IPS-15b (cell line): Measurements from ENCODE around the gene TMEM141.

Experiments
- H3K27me3 ChIP-seq: one replicate; pipeline ENCODE4 v1.6.1; 2013; ENCODE audit warnings: low read length; ENCODE audit not compliant: control insufficient read depth, insufficient read depth
- H3K36me3 ChIP-seq: one replicate; pipeline ENCODE4 v1.6.1; 2013; ENCODE audit warnings: low read length; ENCODE audit not compliant: control insufficient read depth, insufficient read depth
- H3K4me1 ChIP-seq: one replicate; pipeline ENCODE4 v1.6.1; 2013; ENCODE audit warnings: mild to moderate bottlenecking, low read length; ENCODE audit not compliant: control insufficient read depth, insufficient read depth
- H3K4me3 ChIP-seq: one replicate; pipeline ENCODE4 v1.5.1; 2013; ENCODE audit warnings: low read depth, low read length
- H3K9ac ChIP-seq: one replicate; pipeline ENCODE4 v1.6.1; 2013; ENCODE audit warnings: low read depth, mild to moderate bottlenecking, low read length
- H3K9me3 ChIP-seq: one replicate; pipeline ENCODE4 v1.6.1; 2013; ENCODE audit warnings: mild to moderate bottlenecking, low read length; ENCODE audit not compliant: control insufficient read depth, insufficient read depth

TMEM141 gene

GRCh38 chr9:136790640-136791515 is at the start of gene TMEM141:
TMEM141 (plus strand) TSS chr9:136791344; CDS start chr9:136791371, 27 bp downstream.
- Histone ChIP-seq H3K27me3 (no peaks in the 10 kb centered on the region), H3K36me3 (peaks cover 12% of the 10 kb centered on the region), H3K9ac (peak within 1 kb of the TSS; percentile 70), H3K9me3 (no peaks in the 10 kb centered on the region), H3K4me3 (peak within 1 kb of the TSS; percentile 94), H3K4me1 (peaks cover 3% of the 10 kb centered on the region)

- no peaks in the 10 kb centered on the region for H3K4me1 ChIP-seq
- no peaks in the 10 kb centered on the region for H3K27me3 ChIP-seq
- no peak overlapping the region for H3K9ac ChIP-seq
- H3K4me3 ChIP-seq = no peak overlapping the region
- H3K36me3 ChIP-seq = no peaks in the 10 kb centered on the region
- no peaks in the 10 kb centered on the region for H3K9me3 ChIP-seq
These were observed 49.1 kb upstream of the TMEM141 start for GRCh38 chr9:136741883-136742571.

- H3K9me3 ChIP-seq = no peaks in the 10 kb centered on the region
- no peaks in the 10 kb centered on the region for H3K4me1 ChIP-seq
- H3K9ac ChIP-seq = no peak within 1 kb of the TSS
- no peak within 1 kb of the TSS for H3K4me3 ChIP-seq
- H3K36me3 ChIP-seq = no peaks in the 10 kb centered on the region
- H3K27me3 ChIP-seq = no peaks in the 10 kb centered on the region
These were observed 48.4 kb upstream of the TMEM141 start, which contains the start of gene LCN10 for GRCh38 chr9:136742591-136743391. LCN10 (minus strand) TSS chr9:136742940; CDS start chr9:136742903, 37 bp downstream.

GRCh38 chr9:136743639-136744211 is 47.4 kb upstream of the TMEM141 start:
- Histone ChIP-seq H3K9ac (no peak overlapping the region), H3K4me1 (no peaks in the 10 kb centered on the region), H3K4me3 (no peak overlapping the region), H3K36me3 (no peaks in the 10 kb centered on the region), H3K27me3 (no peaks in the 10 kb centered on the region), H3K9me3 (no peaks in the 10 kb centered on the region)

GRCh38 chr9:136744773-136745172 is 46.4 kb upstream of the TMEM141 start:
- H3K36me3 ChIP-seq = no peaks in the 10 kb centered on the region
- H3K27me3 ChIP-seq = no peaks in the 10 kb centered on the region
- no peaks in the 10 kb centered on the region for H3K4me1 ChIP-seq
- H3K9me3 ChIP-seq = no peaks in the 10 kb centered on the region
- H3K4me3 ChIP-seq = no peak overlapping the region
- H3K9ac ChIP-seq = no peak overlapping the region

- no peak overlapping the region for H3K4me3 ChIP-seq
- no peaks in the 10 kb centered on the region for H3K36me3 ChIP-seq
- H3K4me1 ChIP-seq = no peaks in the 10 kb centered on the region
- no peaks in the 10 kb centered on the region for H3K27me3 ChIP-seq
- no peaks in the 10 kb centered on the region for H3K9me3 ChIP-seq
- H3K9ac ChIP-seq = no peak overlapping the region
These were observed 45.6 kb upstream of the TMEM141 start for GRCh38 chr9:136745389-136746154.

GRCh38 chr9:136746155-136746490 is 45.0 kb upstream of the TMEM141 start:
- H3K9me3 ChIP-seq = no peaks in the 10 kb centered on the region
- H3K4me3 ChIP-seq = no peak overlapping the region
- H3K36me3 ChIP-seq = no peaks in the 10 kb centered on the region
- H3K27me3 ChIP-seq = no peaks in the 10 kb centered on the region
- H3K4me1 ChIP-seq = no peaks in the 10 kb centered on the region
- H3K9ac ChIP-seq = no peak overlapping the region

- H3K4me1 ChIP-seq = no peaks in the 10 kb centered on the region
- H3K9me3 ChIP-seq = no peaks in the 10 kb centered on the region
- H3K27me3 ChIP-seq = no peaks in the 10 kb centered on the region
- H3K36me3 ChIP-seq = no peaks in the 10 kb centered on the region
- H3K9ac ChIP-seq = no peak overlapping the region
- no peak overlapping the region for H3K4me3 ChIP-seq
These were observed 44.5 kb upstream of the TMEM141 start for GRCh38 chr9:136746621-136747020.

GRCh38 chr9:136747161-136748060 is 43.7 kb upstream of the TMEM141 start:
- H3K4me3 ChIP-seq = no peak overlapping the region
- H3K9me3 ChIP-seq = no peaks in the 10 kb centered on the region
- H3K4me1 ChIP-seq = no peaks in the 10 kb centered on the region
- H3K27me3 ChIP-seq = no peaks in the 10 kb centered on the region
- no peak overlapping the region for H3K9ac ChIP-seq
- no peaks in the 10 kb centered on the region for H3K36me3 ChIP-seq

GRCh38 chr9:136748201-136748600 is 42.9 kb upstream of the TMEM141 start, which contains the start of gene LCN6:
LCN6 (minus strand) TSS chr9:136748525; CDS start chr9:136748483, 42 bp downstream.
- Histone ChIP-seq H3K36me3 (no peaks in the 10 kb centered on the region), H3K27me3 (no peaks in the 10 kb centered on the region), H3K9me3 (no peaks in the 10 kb centered on the region), H3K9ac (no peak within 1 kb of the TSS), H3K4me1 (no peaks in the 10 kb centered on the region), H3K4me3 (no peak within 1 kb of the TSS)
